Measurements from ENCODE around the gene DGUOK.

- TF ChIP-seq CTCF (conservative IDR thresholded peaks at IDR 0.05), result no peak
- TF ChIP-seq ZFX (IDR thresholded peaks at IDR 0.05), result no peak
Observed at GRCh38 chr2:73902284-73902683, 24.4 kb upstream of the DGUOK start.
